ENCODE results near the gene ABLIM1.

DNA sequence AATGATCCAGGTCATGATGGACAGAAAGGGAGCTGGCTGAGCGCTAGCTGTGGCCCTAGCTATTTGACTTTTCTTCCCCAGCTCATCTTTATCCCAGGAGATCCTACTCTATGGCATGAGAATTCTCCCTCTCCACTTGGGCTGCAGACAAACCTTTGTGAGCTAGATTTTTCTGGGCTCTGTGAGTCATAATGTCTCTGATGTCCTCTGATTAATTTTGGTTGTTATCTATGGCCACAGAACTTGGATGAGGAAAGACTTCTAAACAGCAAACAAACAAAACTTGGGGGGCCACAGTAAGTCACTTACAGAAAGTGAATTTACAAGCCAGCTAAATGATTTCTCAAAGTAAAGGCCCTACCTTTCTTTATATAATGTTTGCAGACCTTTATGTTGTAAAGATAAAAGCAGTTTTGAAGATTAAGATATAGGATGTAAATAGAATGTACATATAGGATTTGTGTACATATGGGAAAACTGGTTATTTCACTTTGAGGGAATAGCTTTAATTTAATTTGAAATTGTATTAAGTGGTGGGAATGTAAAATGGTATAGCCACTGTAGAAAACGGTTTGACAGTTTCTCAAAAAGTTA lies 10.4 kb downstream of the ABLIM1 start:
- TF ChIP-seq CTCF (IDR thresholded peaks at IDR 0.05), result no peak
- TF ChIP-seq ZFX (IDR thresholded peaks at IDR 0.05; ENCODE audit: borderline replicate concordance), result no peak

All from 22Rv1 (cell line).